HG03469 (cell line): ENCODE measurements around the gene BRI3BP.
A peak's percentile ranks its signal among the peaks of the same experiment; 100 is the strongest.
"Not testable (repeated sequence)": the region's sequence is repeated elsewhere in the genome, so short reads cannot be mapped to it uniquely, and the experiment has no call there.

ENCODE experiments used
- ATAC-seq: cut with Tn5 transposase; IDR thresholded peaks from one replicate; pipeline ENCODE4 v1.9.1; 2021; ENCODE audit warnings: mild to moderate bottlenecking, moderate library complexity, moderate number of reproducible peaks; ENCODE audit not compliant: unreplicated experiment

BRI3BP gene

GRCh38 chr12:125064492-125064891 is 71.0 kb downstream of the BRI3BP start:
- no peak for ATAC-seq

- peak; percentile 72 for ATAC-seq
Measured at GRCh38 chr12:125065021-125065918, 71.8 kb downstream of the BRI3BP start, which contains the start of gene AACS. Gene AACS, plus strand, starts transcription at chr12:125065435. Its CDS starts 150 bp downstream, at chr12:125065585.

- no peak for ATAC-seq
Measured at GRCh38 chr12:125065919-125066570, 72.6 kb downstream of the BRI3BP start.

GRCh38 chr12:125068391-125068790 is 74.9 kb downstream of the BRI3BP start:
- no peak for ATAC-seq

- no peak for ATAC-seq
Measured at GRCh38 chr12:125069616-125070015, 76.2 kb downstream of the BRI3BP start.

- no peak for ATAC-seq
Measured at GRCh38 chr12:125070112-125070511, 76.7 kb downstream of the BRI3BP start.

GRCh38 chr12:125070661-125071390 is 77.4 kb downstream of the BRI3BP start:
- no peak for ATAC-seq

GRCh38 chr12:125071456-125071855 is 78.0 kb downstream of the BRI3BP start:
- no peak for ATAC-seq

- ATAC-seq: no peak
Measured at GRCh38 chr12:125072496-125072895, 79.1 kb downstream of the BRI3BP start.

- ATAC-seq: not testable (repeated sequence)
Measured at GRCh38 chr12:125074294-125074693, 80.8 kb downstream of the BRI3BP start.

GRCh38 chr12:125076103-125076502 is 82.7 kb downstream of the BRI3BP start:
- no peak for ATAC-seq

- no peak for ATAC-seq
Measured at GRCh38 chr12:125079084-125079483, 85.6 kb downstream of the BRI3BP start.

GRCh38 chr12:125079648-125080645 is 86.5 kb downstream of the BRI3BP start:
- ATAC-seq: no peak
